GM18951 (cell line): ENCODE results near the gene ZNF417.
"Not testable (repeated sequence)": the region's sequence is repeated elsewhere in the genome, so short reads cannot be mapped to it uniquely, and the experiment has no call there.

Experiments used
- POLR2A ChIP-seq: IDR thresholded peaks from 4 replicates; pipeline ENCODE4 v1.6.1; 2011; ENCODE audit warnings: mild to moderate bottlenecking; ENCODE audit not compliant: insufficient read length, insufficient read depth; ENCODE audit errors: extremely low read depth
- in situ Hi-C: fragments of 300-500 bp; cut with MboI; formaldehyde crosslinking; loops from one replicate; pipeline ENCODE4 v1.12.0; 2022; ENCODE audit warnings: low sequenced_read_pairs, mixed read lengths, inconsistent platforms; ENCODE audit not compliant: unreplicated experiment

ZNF417 gene

DNA sequence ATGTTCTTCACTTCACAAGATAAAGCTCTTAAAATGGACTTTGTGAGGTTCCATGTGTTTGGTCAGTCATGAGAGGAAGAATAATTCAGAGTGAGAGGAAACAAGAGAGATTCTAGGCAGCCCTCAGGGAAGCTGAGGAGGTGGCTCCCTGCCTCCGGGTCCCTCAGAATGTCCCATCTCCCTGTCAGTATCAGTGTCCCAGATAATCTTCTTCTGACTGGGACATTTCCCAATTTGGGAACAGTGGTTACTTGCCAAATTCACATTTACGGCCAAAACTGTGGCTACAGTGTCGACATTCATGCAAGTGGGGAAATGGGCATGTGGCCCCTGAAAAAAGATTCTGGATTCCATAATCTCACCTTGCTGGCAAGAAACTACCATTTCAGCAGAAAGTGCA is 9.0 kb downstream of the ZNF417 start:
- no peak for TF ChIP-seq POLR2A
- in situ Hi-C loops: no loop called here

DNA sequence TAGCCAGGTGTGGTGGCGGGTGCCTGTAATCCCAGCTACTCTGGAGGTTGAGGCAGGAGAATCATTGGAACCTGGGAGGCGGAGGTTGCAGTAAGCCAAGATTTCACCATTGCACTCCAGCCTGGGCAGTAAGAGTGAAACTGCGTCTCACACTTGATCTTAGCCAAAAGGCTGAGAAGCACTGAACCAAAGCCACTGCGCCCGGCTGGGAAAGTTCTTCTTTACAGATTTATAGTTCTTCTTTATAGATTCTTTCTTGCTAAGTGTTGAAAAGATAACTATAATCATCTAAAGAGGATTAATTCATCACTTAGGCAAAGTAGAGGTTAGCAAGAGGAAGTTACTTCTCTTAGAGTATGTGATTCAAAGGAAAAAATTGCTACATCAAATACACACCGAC is 11.1 kb downstream of the ZNF417 start:
- no peak for TF ChIP-seq POLR2A
- in situ Hi-C loops: no loop called here

- TF ChIP-seq POLR2A: no peak
Measured at GRCh38 chr19:57903618-57904184, 12.7 kb downstream of the ZNF417 start.

GRCh38 chr19:57900311-57900710 is 16.1 kb downstream of the ZNF417 start:
- in situ Hi-C loops: no loop called here

More at GRCh38 chr19:57903618-57904184, 12.7 kb downstream of the ZNF417 start:
- in situ Hi-C loops: no loop called here

GRCh38 chr19:57890706-57891105 is 25.7 kb downstream of the ZNF417 start:
- in situ Hi-C loops: not testable (repeated sequence)

More at GRCh38 chr19:57900311-57900710, 16.1 kb downstream of the ZNF417 start:
- TF ChIP-seq POLR2A: no peak

- in situ Hi-C loops: no loop called here
- TF ChIP-seq POLR2A: peak; percentile 58
Measured at GRCh38 chr19:57888560-57889231, 27.7 kb downstream of the ZNF417 start, which contains the start of gene ZNF814. ZNF814 (minus strand) TSS chr19:57889037; CDS start chr19:57888802, 235 bp downstream.

DNA sequence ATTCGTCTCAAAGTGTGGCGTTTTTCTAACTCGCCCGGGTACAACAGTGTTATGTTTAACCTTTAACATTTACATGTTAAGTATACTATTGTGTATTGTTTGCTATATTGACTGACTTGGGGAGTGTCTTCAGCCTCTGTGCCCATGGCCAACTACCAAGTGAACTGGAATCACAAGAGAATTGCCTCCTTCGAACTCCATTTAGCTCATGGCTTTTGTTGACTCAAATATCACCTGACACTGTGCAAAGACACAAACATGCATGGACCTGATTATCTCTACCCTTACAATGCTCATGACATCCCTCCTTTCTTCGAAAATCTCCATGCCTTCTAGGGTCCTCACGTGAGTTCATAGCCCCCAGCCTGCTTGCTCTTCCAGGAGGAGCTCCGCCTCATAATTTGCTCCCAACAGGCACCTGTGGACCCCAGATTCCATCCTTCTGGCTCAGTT is 28.3 kb downstream of the ZNF417 start:
- in situ Hi-C loops: no loop called here
- no peak for TF ChIP-seq POLR2A

- in situ Hi-C loops: no loop called here
- no peak for TF ChIP-seq POLR2A
Measured at GRCh38 chr19:57887195-57887941, 29.0 kb downstream of the ZNF417 start.

GRCh38 chr19:57886046-57886445 is 30.3 kb downstream of the ZNF417 start:
- no peak for TF ChIP-seq POLR2A
- in situ Hi-C loops: no loop called here

DNA sequence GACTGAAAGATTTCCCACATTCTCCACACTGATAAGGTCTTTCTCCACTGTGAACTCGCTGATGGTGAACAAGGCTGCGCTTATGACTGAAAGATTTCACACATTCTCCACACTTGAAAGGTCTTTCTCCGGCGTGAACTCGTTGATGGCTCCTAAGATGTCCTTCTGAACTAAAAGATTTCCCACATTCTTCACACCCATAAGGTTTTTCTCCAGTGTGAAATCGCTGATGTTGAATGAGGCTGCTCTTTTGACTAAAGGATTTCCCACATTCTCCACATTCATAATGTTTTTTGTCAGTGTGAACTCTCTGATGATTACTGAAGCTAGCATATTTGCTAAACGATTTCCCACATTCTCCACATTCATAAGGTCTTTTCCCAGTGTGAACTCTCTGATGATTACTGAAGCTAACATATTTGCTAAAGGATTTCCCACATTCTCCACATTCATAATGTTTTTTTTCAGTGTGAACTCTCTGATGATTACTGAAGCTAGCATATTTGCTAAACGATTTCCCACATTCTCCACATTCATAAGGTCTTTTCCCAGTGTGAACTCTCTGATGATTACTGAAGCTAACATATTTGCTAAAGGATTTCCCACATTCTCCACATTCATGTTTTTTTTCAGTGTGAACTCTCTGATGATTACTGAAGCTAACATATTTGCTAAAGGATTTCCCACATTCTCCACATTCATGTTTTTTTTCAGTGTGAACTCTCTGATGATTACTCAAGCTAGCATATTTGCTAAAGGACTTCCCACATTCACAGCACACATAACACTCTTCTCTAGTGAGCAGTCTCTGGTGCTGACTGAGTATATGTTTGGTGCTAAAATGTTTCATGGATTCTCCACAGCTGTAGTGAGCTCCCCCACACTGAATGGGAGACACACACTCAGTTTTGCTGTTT is 42.3 kb downstream of the ZNF417 start:
- in situ Hi-C loops: not testable (repeated sequence)

DNA sequence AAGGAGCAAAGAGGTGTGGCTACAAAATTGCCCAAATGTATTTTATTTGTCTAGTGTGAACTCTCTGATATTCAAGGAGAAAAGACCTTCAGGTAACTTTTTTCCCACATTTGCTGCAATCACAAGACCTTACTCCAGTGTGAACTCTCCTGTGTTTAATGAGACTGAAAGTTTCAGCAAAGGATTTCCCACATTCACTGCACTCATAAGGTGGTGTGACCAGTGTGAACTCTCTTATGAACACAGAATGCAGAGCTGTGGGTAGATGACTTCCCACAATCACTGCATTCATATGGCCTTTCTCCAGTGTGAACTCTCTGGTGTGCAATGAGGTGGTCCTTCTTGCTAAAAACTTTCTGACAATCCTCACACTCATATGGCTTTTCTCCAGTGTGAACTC is 43.9 kb downstream of the ZNF417 start:
- no peak for TF ChIP-seq POLR2A
- in situ Hi-C loops: no loop called here

DNA sequence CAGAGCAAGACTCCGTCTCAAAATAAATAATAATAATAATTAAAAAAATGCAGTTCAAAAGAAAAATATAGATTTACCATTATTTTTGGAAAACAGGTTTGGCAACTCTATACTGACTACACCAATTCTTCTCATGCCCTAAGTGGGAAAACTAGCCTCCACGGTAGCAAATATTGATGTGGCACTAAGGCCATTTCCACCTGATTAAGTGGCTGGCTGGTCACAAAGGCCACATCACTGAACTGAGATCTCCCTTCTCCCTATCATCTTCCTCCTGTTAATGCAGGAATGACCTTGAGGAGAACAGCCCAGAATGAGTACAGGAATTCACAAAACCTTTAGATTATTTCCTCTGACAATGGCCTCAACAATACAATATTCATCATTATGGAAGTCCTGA is 46.2 kb downstream of the ZNF417 start:
- TF ChIP-seq POLR2A: no peak
- in situ Hi-C loops: no loop called here

DNA sequence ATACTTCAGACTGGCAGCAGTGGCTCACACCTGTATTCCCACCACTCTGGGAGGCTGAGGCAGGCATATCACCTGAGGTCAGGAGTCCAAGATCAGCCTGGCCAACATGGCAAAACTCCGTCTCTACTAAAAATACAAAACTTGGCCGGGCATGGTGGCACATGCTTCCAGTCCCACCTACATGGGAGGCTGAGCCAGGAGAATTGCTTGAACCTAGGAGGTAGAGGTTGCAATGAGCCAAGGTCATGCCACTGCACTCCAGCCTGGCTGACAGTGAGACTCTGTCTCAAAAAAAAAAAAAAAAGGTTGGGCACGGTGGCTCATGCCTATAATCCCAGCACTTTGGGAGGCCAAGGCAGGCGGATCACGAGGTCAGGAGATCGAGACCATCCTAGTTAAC is 46.7 kb downstream of the ZNF417 start:
- in situ Hi-C loops: not testable (repeated sequence)

- TF ChIP-seq POLR2A: no peak
- in situ Hi-C loops: no loop called here
Measured at GRCh38 chr19:57867868-57868492, 48.4 kb downstream of the ZNF417 start.
